Testis (tissue), 3 donors: ENCODE measurements around the gene CREB3. TPM values are rescaled to one million over a fixed set of nuclear protein-coding genes. Genes with fewer than 3 reads are reported as not detected.

Experiments used
- DNase-seq: peaks from one replicate; pipeline ENCODE4 v3.0.0-alpha.2; 2019
- H3K27ac ChIP-seq, 2 donors: fragments of 200-600 bp; sonication (generic); one replicate each; pipeline ENCODE4 v1.5.1; 2019
- H3K27me3 ChIP-seq: fragments of 200-600 bp; sonication (generic); one replicate; pipeline ENCODE4 v1.5.1; 2019
- H3K36me3 ChIP-seq: fragments of 200-600 bp; sonication (generic); one replicate; pipeline ENCODE4 v1.5.1; 2017; ENCODE audit warnings: low read depth; ENCODE audit errors: missing control alignments
- H3K4me1 ChIP-seq: fragments of 200-600 bp; sonication (generic); one replicate; pipeline ENCODE4 v1.5.1; 2019
- H3K4me3 ChIP-seq, 2 donors: fragments of 200-600 bp; sonication (generic); one replicate each; pipeline ENCODE4 v1.5.1; 2017 to 2019
- H3K9me3 ChIP-seq: fragments of 200-600 bp; sonication (generic); one replicate; pipeline ENCODE4 v1.5.1; 2017
- POLR2A ChIP-seq: fragments of 450-650 bp; IDR thresholded peaks from one replicate; pipeline ENCODE4 v1.6.1; 2017; ENCODE audit warnings: antibody characterized with exemption, mild to moderate bottlenecking, moderate library complexity
- WGBS, 2 donors: methylation state at CpG; one replicate each; pipeline ENCODE4 v1.1.5; 2018; 5-methylcytosine and 5-hydroxymethylcytosine counted together
- intact Hi-C: fragments of 100-400 bp; cut with DNase I; formaldehyde crosslinking; loops from one replicate; pipeline ENCODE4 v1.15.1; 2023; ENCODE audit warnings: low total_unique reads
- polyA plus RNA-seq: library from polyadenylated mRNA; stranded (reverse); fragments of 350-450 nt; fragmentation: Illumina TruSeq; extraction: RNeasy Lipid Tissue Mini Kit (QIAGEN cat#74804); gene quantifications from one replicate; pipeline ENCODE4 v1.2.3, GENCODE V29; 2014; ENCODE audit warnings: low read depth, low replicate concordance; ENCODE audit not compliant: insufficient read depth
- total RNA-seq, 2 donors: library from RNA; depleted of rRNA; stranded (reverse); fragments of >200 nt; gene quantifications; one replicate each; pipeline ENCODE4 v1.2.3, GENCODE V29; 2016
- TF ChIP-seq, protein P1 (sequence below), 3 experiments: fragments of 450-650 bp in 2 of 3; fragments of 200-600 bp in 1 of 3; sonication (generic) in 1 of 3; IDR thresholded peaks; one replicate each; pipeline ENCODE4 v1.5.1; 2016 to 2019; ENCODE audit warnings: antibody characterized with exemption in 3 of 3, mild to moderate bottlenecking in 2 of 3, moderate library complexity in 1 of 3

The CREB3 gene
- total and polyA plus RNA-seq, 3 donors from 2014 or later: 51.2 to 85.0 (median 63.1) TPM

DNA sequence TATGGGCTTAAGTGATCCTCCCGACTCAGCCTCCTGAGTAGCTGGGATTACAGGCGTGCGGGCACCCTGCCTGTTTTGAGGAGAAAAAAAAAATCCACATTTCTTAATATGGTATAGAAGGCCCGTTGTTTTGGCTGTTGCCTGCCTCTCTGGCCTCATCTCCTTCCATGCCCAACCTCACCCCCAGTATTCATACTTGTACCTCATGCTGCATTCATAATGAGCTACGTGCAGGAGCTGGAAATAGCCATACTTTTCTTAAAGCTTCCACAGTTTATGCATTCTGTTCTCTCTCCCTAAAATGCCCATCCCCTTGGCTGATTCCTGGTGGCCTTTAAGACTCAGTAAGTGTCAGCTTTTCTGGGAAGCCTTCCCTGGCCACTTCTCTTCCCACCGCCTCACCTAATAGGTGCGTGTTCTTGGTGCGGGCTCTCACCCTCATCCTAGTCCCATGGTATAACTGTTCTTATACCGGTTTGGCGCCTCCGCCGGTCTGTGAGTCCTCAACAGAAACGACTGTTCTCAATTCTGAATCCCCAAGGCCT, 40.6 kb upstream of the CREB3 start:
- Histone ChIP-seq H3K27ac (peak overlapping the region; percentile 83 to 93), H3K27me3 (no peaks in the 10 kb centered on the region), H3K36me3 (no peaks in the 10 kb centered on the region), H3K4me1 (peaks cover 10% of the 10 kb centered on the region), H3K4me3 (peak overlapping the region in 1 of 2 donors; percentile 77), H3K9me3 (no peaks in the 10 kb centered on the region)
- DNase-seq: no peak
- WGBS, 2 donors: 55 to 58% methylated on average over 13 of the region's 13 CpGs
- intact Hi-C loops: no loop called here
- TF ChIP-seq, protein P1, sequence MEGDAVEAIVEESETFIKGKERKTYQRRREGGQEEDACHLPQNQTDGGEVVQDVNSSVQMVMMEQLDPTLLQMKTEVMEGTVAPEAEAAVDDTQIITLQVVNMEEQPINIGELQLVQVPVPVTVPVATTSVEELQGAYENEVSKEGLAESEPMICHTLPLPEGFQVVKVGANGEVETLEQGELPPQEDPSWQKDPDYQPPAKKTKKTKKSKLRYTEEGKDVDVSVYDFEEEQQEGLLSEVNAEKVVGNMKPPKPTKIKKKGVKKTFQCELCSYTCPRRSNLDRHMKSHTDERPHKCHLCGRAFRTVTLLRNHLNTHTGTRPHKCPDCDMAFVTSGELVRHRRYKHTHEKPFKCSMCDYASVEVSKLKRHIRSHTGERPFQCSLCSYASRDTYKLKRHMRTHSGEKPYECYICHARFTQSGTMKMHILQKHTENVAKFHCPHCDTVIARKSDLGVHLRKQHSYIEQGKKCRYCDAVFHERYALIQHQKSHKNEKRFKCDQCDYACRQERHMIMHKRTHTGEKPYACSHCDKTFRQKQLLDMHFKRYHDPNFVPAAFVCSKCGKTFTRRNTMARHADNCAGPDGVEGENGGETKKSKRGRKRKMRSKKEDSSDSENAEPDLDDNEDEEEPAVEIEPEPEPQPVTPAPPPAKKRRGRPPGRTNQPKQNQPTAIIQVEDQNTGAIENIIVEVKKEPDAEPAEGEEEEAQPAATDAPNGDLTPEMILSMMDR (IDR thresholded peaks at IDR 0.05): no peak
- TF ChIP-seq POLR2A: no peak

DNA sequence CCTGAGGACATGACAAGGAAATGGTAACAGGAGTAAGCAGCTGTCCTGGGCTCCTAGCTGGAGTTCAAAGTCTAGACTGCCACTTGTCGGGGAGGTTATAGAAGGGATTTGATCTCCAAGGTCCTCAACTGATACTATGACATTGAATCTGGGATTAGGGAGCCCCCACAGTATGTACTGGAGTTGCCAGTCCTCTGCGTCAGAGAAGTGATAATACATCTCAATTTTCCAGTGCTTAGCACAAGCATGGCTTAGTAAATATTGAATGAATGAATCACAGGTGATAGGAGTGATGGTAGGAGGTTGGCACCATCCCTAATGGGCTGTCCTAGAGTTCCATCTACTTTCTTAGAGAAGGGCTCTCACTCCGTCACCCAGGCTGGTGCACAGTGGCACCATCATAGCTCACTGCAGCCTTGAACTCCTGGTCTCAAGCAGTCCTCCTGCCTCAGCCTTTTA, 36.5 kb upstream of the CREB3 start:
- Histone ChIP-seq H3K36me3 (no peaks in the 10 kb centered on the region), H3K4me1 (peaks cover 13% of the 10 kb centered on the region), H3K9me3 (no peaks in the 10 kb centered on the region), H3K4me3 (no peak overlapping the region), H3K27me3 (no peaks in the 10 kb centered on the region), H3K27ac (peak overlapping the region in 1 of 2 donors; percentile 53)
- intact Hi-C loops: no loop called here
- DNase-seq: no peak
- 77 to 84% methylated on average over 3 of the region's 3 CpGs for WGBS, 2 donors
- no peak for TF ChIP-seq POLR2A
- TF ChIP-seq, protein P1 (IDR thresholded peaks at IDR 0.05): no peak

DNA sequence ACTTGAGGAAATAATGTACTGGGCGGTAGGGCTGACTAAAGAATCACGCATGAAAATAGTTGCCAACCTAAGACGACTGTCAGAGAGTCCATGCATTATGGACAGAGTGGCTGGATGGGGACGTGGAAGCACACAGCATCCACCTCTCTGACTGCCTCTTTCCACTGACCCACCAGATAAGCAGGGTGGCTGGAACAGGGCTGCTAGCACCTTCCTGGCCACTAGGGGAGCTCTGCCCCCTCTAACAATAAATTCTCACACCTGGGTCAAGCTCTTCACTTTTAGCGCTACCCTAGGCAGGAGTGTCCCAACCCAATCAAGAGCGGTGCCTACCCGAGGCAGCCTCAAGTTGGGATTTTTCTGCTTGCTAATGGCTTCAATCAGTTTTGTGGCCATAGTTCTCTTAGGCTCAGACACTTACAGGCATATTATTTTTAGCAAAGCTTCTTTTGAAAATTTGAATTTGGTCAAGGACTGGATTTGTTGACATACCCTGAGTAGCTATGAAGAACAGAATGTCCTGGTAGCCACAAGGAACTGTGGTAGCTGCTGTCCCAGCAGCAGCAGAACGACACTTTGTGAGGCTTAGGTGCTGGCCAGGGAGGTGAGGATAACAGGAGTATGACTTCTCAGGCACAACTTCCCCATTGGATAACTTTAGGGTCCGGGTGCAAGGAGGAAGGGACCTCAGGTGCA, 35.8 kb upstream of the CREB3 start:
- peak overlapping the region; percentile 7 to 57 for H3K27ac ChIP-seq
- no peak overlapping the region for H3K4me3 ChIP-seq
- TF ChIP-seq, protein P1 (IDR thresholded peaks at IDR 0.05): peak; percentile 63 to 85 (median 76)
- TF ChIP-seq POLR2A: no peak
- peak; percentile 69 for DNase-seq
- WGBS, 2 donors: 41 to 50% methylated on average over 9 of the region's 9 CpGs
- H3K27me3 ChIP-seq: no peaks in the 10 kb centered on the region
- no peaks in the 10 kb centered on the region for H3K36me3 ChIP-seq
- no peaks in the 10 kb centered on the region for H3K9me3 ChIP-seq
- H3K4me1 ChIP-seq: peaks cover 9% of the 10 kb centered on the region
- intact Hi-C loops: no loop called here

- H3K27ac ChIP-seq: peak overlapping the region in 1 of 2 donors; percentile 7
- H3K36me3 ChIP-seq: no peaks in the 10 kb centered on the region
- peaks cover 8% of the 10 kb centered on the region for H3K4me1 ChIP-seq
- TF ChIP-seq, protein P1 (IDR thresholded peaks at IDR 0.05): no peak
- no peak for TF ChIP-seq POLR2A
- no peak overlapping the region for H3K4me3 ChIP-seq
- H3K27me3 ChIP-seq: no peaks in the 10 kb centered on the region
- intact Hi-C loops: no loop called here
- no peaks in the 10 kb centered on the region for H3K9me3 ChIP-seq
- WGBS, 2 donors: 81 to 90% methylated on average over 8 to 14 of the region's 14 CpGs
- DNase-seq: no peak
Observed at GRCh38 chr9:35697486-35697885, 35.0 kb upstream of the CREB3 start.

GRCh38 chr9:35698231-35698630, 34.2 kb upstream of the CREB3 start:
- no peak for DNase-seq
- no peak for TF ChIP-seq POLR2A
- TF ChIP-seq, protein P1 (IDR thresholded peaks at IDR 0.05): no peak
- Histone ChIP-seq H3K27me3 (no peaks in the 10 kb centered on the region), H3K4me3 (no peak overlapping the region), H3K27ac (no peak overlapping the region), H3K4me1 (peaks cover 8% of the 10 kb centered on the region), H3K9me3 (no peaks in the 10 kb centered on the region), H3K36me3 (no peaks in the 10 kb centered on the region)
- intact Hi-C loops: no loop called here
- 86 to 88% methylated on average over 4 to 5 of the region's 5 CpGs for WGBS, 2 donors
